K562 (cell line): ENCODE data around the gene GPR35.

Source experiments
- HOMEZ ChIP-seq: fragments of 250-450 bp; sonication (Bioruptor Pico); IDR thresholded peaks from 2 replicates; pipeline ENCODE4 v1.4.0; 2020; ENCODE audit warnings: mild to moderate bottlenecking, moderate library complexity
- ZNF76 ChIP-seq: fragments of 250-450 bp; sonication (Bioruptor Pico); IDR thresholded peaks from 2 replicates; pipeline ENCODE4 v1.4.0; 2020; ENCODE audit warnings: mild to moderate bottlenecking, moderate library complexity, borderline replicate concordance

DNA sequence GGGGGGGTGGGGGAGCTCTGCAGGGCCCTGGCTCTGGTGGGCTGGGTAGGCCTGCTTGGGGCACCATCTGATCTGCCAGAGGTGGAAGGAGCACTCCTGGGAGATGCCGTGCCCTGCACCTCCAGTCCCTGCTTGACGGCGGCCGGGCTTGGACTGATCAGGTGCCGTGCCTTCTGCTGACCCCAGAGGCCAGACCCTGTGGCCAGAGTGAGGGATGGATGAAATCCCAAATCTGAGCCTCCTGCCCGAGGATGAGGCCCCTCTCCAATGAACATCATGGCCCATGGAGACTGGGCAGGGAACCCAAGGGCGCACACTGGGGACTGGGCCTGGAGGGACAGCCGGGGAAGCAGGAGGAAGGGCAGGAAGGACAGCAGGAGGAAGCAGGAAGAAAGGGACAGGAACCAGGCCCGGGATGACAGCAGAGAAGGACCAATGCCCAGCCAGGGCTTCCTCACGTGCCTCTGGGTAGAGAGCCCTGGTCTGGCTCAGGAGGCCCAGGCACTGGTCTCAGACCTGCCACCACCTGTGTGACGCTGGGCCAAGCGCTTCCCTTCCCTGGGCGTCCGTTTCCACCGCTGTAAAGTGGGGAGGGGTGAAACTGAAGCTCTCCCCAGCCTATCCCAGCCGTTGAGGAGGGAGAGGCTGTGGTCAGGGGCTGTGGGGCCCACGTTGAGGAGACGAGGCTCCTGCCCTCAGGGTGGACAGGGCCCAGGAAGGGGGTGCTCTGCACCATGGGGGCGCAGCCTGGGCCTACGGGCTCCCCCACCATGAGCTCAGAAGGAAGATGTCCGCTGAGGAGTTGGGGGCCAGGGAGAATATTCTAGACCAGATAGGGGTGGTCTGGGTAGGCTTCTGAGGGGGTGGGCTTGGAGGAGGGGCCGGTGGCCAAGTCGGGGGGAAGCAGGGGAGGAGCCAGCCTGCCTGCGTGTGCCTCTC lies 1.0 kb upstream of the GPR35 start:
- TF ChIP-seq ZNF76 (no peak), HOMEZ (CRISPR knock-in tag) (no peak)
